HL-60/S4 treated with phorbol 12-myristate 13-acetate at 8.2 ng/mL for 4 days and 3 days (cell line): ENCODE data around the gene EWSR1.

Experiments
- in situ Hi-C: fragments of 300-500 bp; cut with MboI; formaldehyde crosslinking; loops from 2 replicates; pipeline ENCODE4 v1.15.0; 2022; ENCODE audit warnings: low sequenced_read_pairs

EWSR1 gene

GRCh38 chr22:29244785-29245625 is 23.1 kb upstream of the EWSR1 start:
- in situ Hi-C loops = loop anchor here (10.0 to 25.0 kb wide), 3 partner anchors 183 to 633 kb away; partner anchors contain the start of genes C22orf31 and KREMEN1

DNA sequence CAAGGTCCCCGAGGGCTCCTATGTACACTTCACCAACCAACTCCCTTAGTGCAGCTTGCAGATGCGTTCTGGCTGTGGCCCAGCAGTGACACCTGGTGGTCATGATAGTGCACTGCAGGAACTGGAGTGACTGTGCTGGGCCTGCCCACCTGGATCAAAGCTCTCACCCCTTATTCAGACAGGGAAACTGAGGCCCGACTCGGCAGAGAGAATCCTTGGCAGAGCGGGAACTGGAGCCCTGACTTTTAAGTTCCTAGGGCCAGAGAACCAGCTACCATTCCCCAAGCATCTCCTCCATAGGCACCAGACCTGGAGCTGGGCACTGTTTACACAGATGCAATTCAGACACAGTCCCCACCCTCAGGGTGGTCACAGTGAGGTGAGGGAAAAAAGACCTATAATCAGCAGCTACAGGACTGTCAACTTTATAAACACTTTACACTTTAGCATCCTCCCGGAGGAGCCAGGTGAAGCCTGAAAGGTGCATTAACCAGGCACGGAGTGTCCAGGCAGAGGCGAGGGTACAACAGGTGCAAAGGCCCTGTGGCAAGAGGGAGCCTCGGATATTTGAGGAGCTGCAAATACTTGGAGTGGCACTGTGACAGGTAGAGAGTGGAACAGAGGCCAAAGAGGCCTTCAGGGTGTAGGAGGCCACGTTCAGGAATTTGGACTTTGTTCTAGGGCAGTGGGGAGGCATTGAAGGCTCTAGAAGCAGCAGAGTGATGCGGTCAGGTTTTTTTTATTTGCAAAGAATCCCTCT is 22.3 kb upstream of the EWSR1 start:
- in situ Hi-C loops = loop anchor here (10.0 to 25.0 kb wide), 3 partner anchors 184 to 634 kb away; partner anchors contain the start of genes C22orf31 and KREMEN1

GRCh38 chr22:29247891-29248290 is 20.2 kb upstream of the EWSR1 start:
- in situ Hi-C loops = loop anchor here (10.0 to 25.0 kb wide), 3 partner anchors 186 to 636 kb away; partner anchors contain the start of genes C22orf31 and KREMEN1

GRCh38 chr22:29251265-29251664 is 16.8 kb upstream of the EWSR1 start:
- in situ Hi-C loops = no loop called here

DNA sequence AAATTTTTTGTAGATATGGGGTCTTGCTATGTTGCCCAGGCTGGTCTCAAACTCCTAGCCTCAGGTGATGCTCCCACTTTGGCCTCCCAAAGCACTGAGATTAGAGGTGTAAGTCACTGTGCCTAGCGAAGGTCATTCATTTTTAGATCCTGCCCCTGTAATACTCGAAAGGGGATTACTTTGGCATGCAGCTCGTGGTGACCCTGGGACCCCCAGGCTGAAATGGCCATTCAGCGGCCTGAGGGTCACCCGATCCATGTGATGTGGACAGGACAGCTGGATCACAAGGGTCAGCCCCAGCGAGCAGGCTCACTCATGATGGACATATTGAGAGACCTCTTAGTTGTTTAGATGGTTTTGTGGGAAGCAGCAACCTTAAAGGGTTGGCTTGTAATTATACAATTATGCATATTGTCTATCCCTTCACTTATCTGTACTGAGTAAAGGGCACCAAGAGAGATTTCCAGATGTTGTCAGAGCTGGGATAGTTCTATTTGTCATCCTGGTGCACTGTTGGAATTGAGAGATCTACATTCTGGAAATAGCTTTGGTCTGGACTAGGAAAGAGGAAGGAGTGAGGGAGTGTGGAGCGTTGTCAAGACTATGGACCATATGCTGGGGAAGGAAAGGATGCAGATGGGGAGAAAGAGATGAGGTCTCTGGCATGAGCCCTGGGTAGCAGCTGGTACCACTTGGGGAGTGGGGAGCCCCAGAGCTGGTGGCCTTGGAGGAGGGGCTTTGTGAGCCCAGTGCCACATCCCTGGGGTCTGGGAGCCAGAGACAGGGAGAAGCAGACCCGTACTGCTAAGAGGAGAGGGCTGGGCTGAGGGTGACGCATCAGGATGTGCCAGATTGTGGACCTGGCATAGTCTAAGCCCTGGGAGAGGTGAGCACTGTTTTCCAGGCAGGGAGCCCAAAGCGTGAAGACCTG is 15.8 kb upstream of the EWSR1 start:
- in situ Hi-C loops = no loop called here

DNA sequence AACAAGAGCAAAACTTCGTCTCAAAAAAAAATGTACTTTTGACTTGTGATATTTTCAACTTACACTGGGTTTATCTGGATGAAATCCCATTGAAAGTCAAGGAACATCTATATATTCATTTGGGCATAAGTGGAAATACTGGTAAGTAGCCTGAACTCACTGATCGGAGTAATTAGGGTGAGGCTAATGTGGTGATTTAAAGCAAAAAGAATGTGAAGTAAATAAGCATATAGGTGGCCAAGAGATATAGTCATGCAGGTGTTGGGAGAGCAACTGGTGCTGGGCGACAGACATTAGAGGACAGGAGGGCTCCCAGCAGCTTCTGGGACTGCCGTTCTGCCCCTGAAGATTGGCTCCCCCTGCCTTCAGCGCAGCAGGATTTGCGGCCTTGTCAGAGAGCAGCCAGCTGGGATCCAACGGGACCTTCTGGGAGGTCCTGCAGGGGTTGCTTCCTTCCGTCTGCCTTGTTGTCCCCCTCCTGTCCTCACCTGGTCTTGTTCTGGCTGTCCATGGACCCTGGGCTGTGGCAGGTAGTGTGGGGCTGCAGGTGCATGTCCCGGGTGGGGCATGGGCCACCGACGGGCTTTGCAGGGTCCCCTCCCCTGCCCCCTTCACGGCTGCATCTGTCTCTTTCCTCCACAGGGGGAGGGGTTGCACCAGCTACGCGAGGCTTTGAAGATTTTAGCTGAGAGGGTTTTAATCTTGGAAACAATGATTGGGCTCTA is 14.3 kb upstream of the EWSR1 start:
- in situ Hi-C loops = no loop called here

GRCh38 chr22:29254286-29254660 is 13.8 kb upstream of the EWSR1 start:
- in situ Hi-C loops = no loop called here

DNA sequence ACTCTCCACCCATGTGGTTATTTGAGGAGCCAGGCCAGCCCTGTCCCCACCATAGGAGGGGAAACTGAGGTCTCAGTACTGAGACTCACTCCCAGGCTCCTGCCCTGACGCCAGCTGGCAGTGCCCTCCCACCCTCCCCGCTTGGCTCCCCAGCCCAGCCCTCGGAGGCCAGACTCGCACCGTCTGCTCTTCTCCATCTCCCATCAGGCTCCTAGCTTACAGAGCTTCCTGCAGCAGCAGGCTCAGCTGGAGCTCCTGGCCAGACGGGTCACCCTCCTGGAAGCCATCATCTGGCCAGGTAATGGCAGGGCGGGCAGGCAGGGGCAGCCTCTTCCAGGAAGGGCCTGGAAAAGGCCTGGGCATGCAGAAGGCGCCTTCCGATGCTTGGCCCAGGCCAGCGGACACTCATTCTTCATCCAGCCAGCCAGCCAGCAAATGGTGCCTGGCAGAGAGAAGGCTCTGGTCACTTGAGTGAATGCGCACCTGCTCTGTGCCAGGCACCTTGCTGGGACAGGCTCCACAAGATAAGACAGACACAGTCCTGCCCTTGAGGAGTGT is 12.9 kb upstream of the EWSR1 start:
- in situ Hi-C loops = no loop called here

DNA sequence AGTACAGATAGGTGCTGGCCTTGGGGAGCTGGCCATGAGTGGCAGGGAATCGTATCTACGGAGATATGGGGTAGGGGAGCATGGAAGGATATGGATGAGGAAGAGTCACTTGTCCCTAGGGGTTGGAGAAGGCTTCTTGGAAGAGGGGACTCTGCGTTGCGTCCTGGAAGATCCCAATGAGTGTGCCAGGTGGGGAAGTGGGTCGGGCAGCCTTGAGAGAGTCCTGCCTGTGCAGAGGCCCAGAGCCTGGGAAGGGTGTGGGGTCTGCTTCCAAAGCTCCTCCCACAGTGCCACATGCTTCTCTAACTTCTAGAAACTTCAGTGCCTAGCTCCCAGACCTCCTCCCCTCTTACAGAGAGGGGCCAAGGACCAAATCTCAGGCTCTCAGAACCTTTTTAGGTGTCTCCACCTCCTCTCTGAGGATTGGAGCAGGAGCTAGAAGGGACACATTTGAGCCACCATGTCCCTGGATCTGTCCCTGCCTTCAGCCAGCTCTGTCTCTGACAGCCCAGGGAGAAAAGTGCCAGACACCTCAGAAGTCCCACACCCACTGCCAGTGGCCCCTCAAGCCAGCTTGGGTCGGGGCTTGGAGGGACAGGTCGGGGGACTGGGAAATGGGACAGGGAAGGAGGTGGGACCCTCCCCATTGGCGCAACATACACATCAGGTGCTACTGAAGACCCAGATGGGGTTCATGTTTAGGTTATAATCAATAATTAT is 11.3 kb upstream of the EWSR1 start:
- in situ Hi-C loops = no loop called here

- in situ Hi-C loops = no loop called here
Measured at GRCh38 chr22:29257751-29258181, 10.3 kb upstream of the EWSR1 start.

DNA sequence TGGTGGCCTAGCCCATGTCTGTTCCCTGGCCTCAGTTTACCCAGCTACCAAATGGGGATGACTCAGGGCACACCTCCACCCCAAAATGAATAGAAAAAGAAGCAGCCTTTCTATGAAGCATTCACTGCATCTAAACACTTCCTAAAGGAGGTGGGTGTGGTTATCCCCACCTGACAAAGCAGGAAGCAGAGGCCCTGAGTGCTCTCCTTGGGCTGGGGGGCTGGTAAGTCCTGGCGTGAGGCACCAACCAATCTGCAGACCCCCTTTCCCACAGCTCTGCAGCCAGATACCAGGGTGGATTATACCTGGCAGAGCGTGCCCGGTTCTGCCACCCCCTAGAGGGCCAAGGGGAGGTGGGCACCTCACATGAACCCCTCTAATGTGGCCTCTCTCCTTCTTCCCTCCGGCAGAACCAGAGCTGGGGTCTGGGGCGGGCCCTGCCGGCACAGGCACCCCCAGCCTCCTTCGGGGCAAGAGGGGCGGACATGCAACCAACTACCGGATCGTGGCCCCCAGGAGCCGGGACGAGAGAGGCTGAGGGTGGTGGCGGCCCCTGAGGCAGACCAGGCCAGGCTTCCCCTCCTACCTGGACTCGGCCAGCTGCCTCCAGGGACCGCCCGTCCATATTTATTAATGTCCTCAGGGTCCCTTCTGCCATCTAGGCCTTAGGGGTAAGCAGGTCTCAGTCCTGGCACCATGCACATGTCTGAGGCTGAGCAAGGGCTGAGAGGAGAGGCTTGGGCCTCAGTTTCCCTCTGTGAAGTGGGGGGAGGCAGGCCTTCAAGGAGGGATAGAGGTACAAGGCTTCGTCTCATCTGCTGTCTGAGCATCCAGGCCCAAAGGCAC is 9.4 kb upstream of the EWSR1 start:
- in situ Hi-C loops = no loop called here

DNA sequence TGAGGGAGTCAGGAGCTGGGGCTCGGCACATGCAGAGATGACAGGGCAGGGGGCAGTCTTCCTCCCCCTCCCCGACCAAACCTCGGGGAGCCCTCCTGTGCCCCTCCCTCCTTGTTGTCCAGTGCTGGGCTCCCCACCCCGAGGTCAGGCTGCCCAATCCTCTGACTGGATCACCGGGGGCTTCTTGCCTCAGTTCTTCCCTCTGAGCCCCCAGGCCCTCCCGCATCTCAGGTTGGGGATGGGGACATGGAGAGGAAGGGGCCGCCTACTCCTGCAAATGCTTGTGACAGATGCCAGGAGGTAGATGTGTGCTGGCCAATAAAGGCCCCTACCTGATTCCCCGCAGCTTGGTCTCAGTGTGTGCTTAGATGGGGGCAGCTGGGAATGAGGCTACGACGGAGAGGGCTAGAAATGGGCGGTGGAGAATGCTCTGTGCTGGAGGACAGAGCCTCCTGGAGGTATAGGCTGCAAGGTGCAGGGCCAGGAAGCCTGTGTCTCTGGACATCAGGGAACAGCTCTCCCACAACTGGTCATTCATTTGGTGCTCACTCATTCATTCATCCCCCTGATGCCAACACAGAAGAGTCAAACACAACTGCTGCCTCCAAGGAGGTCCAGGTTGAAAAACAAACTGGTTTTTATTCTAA is 8.7 kb upstream of the EWSR1 start:
- in situ Hi-C loops = no loop called here

GRCh38 chr22:29260031-29260560 is 8.0 kb upstream of the EWSR1 start:
- in situ Hi-C loops = no loop called here

GRCh38 chr22:29260601-29261315 is 7.3 kb upstream of the EWSR1 start:
- in situ Hi-C loops = no loop called here

DNA sequence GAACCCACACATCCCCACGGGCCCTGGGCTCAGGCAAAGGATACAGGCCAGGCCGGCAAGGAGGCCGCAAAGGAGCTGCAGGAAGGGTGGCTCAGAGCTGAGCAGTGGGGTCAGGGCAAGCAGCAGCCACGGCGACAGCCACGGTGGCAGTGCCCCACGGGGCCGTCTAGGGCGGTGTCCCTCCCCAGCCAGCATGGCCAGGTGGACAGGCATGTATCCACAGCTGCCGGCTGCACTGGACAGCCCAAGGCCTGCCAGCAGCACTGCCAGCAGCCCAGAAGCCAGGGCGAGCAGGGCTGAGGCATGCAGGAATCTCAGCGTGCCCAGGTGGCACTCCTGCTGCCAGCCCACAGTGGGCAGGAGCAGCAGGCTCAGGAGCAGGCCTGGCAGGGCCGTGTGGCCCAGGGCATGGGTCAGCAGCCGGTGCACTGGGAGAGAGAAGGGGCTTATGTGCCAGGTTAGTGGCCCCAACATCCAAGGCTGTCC is 4.2 kb upstream of the EWSR1 start:
- in situ Hi-C loops = no loop called here

DNA sequence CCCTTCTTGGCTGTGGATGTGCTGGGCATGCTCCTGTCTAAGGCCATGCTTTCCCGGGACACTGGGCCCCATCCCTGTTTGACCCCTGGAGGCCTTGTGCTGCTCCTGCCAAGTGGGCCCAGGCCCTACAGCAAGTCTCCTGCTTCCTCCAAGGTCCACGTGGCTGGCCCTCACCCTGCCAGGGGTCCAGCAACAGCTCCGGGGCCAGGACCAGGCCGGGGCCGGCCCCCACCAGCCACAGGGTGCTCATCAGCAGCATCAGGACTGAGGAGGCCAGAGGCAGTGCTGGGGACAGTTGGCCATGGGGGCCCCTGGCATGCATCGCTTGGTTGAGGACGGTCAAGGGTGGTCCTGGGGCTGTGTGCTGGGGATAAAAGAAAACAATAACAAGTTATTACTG is 2.8 kb upstream of the EWSR1 start:
- in situ Hi-C loops = no loop called here

GRCh38 chr22:29265929-29266328 is 2.1 kb upstream of the EWSR1 start:
- in situ Hi-C loops = no loop called here
